SK-N-SH (cell line): ENCODE measurements around the gene PLAC8.

Experiments
- CHD2 ChIP-seq: fragments of 150-350 bp; IDR thresholded peaks from 2 replicates; pipeline ENCODE4 v1.6.1; 2018; ENCODE audit warnings: low read length; ENCODE audit not compliant: partially characterized antibody
- EP300 ChIP-seq, 2 experiments: IDR thresholded peaks; 2 replicates each; pipeline versions ENCODE4 v1.4.0 to v1.6.1; 2012; ENCODE audit warnings: borderline replicate concordance in 1 of 2, low read depth in 1 of 2, low read length in 1 of 2
- POLR2AphosphoS5 ChIP-seq: IDR thresholded peaks from 2 replicates; pipeline ENCODE4 v1.6.1; 2012; ENCODE audit warnings: low read depth, low read length
- TF ChIP-seq, protein P1 (sequence below): fragments of 200-600 bp; sonication (generic); IDR thresholded peaks from 2 replicates; pipeline ENCODE4 v1.6.1; 2017; ENCODE audit warnings: antibody characterized with exemption, mild to moderate bottlenecking, moderate library complexity

DNA sequence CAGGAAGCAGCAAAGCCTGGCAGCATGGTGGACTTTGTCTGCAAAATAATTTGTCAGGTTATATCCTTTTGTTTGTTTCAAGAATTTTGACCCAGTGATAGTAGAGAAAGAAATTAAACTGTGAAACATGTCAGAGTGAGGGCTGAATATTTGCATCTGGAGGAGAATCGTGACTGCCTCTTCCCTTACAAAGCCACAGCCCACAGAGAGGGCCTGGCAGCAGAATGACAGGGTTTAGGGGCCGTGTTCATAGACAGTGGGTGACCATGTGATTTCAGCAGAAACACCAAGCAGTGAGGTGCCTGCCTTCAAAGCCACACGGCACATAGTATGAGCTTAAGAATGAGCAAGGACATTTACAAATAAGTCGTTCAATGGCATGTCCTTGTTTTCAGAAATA lies 24.4 kb upstream of the PLAC8 start:
- TF ChIP-seq EP300 (IDR thresholded peaks at IDR 0.05; ENCODE audit: borderline replicate concordance in 1 of 2, low read depth in 1 of 2, low read length in 1 of 2): no peak
- TF ChIP-seq POLR2AphosphoS5: no peak
- TF ChIP-seq, protein P1, sequence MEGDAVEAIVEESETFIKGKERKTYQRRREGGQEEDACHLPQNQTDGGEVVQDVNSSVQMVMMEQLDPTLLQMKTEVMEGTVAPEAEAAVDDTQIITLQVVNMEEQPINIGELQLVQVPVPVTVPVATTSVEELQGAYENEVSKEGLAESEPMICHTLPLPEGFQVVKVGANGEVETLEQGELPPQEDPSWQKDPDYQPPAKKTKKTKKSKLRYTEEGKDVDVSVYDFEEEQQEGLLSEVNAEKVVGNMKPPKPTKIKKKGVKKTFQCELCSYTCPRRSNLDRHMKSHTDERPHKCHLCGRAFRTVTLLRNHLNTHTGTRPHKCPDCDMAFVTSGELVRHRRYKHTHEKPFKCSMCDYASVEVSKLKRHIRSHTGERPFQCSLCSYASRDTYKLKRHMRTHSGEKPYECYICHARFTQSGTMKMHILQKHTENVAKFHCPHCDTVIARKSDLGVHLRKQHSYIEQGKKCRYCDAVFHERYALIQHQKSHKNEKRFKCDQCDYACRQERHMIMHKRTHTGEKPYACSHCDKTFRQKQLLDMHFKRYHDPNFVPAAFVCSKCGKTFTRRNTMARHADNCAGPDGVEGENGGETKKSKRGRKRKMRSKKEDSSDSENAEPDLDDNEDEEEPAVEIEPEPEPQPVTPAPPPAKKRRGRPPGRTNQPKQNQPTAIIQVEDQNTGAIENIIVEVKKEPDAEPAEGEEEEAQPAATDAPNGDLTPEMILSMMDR: no peak
- no peak for TF ChIP-seq CHD2
